AG10803 (cell line): ENCODE measurements around the gene SUGCT.

ENCODE experiments used
- DNase-seq: peaks from one replicate; pipeline ENCODE4 v3.0.0; 2010; ENCODE audit warnings: low read depth
- H3K4me3 ChIP-seq: 2 replicates; pipeline ENCODE4 v1.5.1; 2011; ENCODE audit warnings: mild to moderate bottlenecking, low read length, control low read depth
- CTCF ChIP-seq: conservative IDR thresholded peaks from 2 replicates; pipeline ENCODE4 v1.5.1; 2011; ENCODE audit warnings: mild to moderate bottlenecking, low read length, control low read depth, inconsistent platforms

The SUGCT gene

GRCh38 chr7:40526951-40527715 lies 392.3 kb downstream of the SUGCT start:
- no peak for TF ChIP-seq CTCF
- DNase-seq: peak; percentile 18
- no peak overlapping the region for H3K4me3 ChIP-seq

GRCh38 chr7:40527723-40528122 lies 392.9 kb downstream of the SUGCT start:
- no peak overlapping the region for H3K4me3 ChIP-seq
- peak; percentile 38; the same call in 1 of the 2 replicates for TF ChIP-seq CTCF
- peak; percentile 53 for DNase-seq

GRCh38 chr7:40530292-40530691 lies 395.5 kb downstream of the SUGCT start:
- no peak for TF ChIP-seq CTCF
- DNase-seq: peak; percentile 63

GRCh38 chr7:40531956-40532355 lies 397.2 kb downstream of the SUGCT start:
- no peak overlapping the region for H3K4me3 ChIP-seq
- TF ChIP-seq CTCF: no peak
- peak; percentile 83 for DNase-seq

More at GRCh38 chr7:40530292-40530691, 395.5 kb downstream of the SUGCT start:
- H3K4me3 ChIP-seq: no peak overlapping the region

- no peak for TF ChIP-seq CTCF
- H3K4me3 ChIP-seq: no peak overlapping the region
- no peak for DNase-seq
Observed at GRCh38 chr7:40535678-40536077, 400.9 kb downstream of the SUGCT start.

GRCh38 chr7:40536421-40536820 lies 401.6 kb downstream of the SUGCT start:
- H3K4me3 ChIP-seq: no peak overlapping the region
- DNase-seq: peak; percentile 4
- TF ChIP-seq CTCF: no peak

GRCh38 chr7:40538281-40538680 lies 403.5 kb downstream of the SUGCT start:
- no peak overlapping the region for H3K4me3 ChIP-seq
- no peak for TF ChIP-seq CTCF
- DNase-seq: no peak
